Measurements from ENCODE around the gene KRTAP10-1.
"Not testable (repeated sequence)": the region's sequence is repeated elsewhere in the genome, so short reads cannot be mapped to it uniquely, and the experiment has no call there.

KRTAP10-1 gene

GRCh38 chr21:44503006-44503889 is 36.7 kb downstream of the KRTAP10-1 start:
- DNase-seq (ENCODE audit: low read depth, low spot score): not testable (repeated sequence)

DNA sequence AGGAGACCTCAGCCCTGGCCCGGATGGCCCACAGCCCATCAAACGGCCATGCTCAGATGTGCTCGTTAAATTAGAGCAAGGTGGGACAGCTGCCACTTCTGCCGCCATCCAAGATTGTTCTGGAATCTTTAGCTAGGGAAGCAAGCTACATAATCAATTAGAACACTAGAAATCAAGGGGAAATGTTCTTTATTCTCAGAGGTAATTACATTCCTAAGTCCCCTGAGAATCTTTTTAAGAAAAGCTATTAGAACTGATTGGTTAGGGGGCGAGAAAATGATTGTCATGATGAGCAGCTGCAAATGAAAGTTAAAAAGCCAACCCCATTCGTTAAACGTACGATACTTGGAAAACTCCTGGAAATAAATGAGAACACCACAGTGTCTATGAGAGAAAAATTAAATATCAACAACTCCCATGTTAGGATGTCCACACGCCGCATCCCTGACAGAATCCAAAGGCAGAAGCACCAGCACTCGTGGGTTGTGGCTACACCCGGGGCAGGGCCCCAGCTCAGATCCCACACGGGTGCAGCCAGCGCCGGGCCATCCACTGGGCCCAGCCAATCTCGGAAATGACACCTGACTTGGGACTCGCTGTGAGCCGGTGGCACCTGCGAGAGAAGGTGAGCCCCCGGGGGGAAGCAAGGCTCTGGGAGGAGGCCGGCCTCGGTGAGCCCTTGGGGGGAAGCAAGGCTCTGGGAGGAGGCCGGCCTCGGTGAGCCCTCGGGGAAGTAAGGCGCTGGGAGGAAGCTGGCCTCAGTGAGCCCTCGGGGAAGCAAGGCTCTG is 37.6 kb downstream of the KRTAP10-1 start:
- no peak for DNase-seq (ENCODE audit: low read depth, low spot score)

DNA sequence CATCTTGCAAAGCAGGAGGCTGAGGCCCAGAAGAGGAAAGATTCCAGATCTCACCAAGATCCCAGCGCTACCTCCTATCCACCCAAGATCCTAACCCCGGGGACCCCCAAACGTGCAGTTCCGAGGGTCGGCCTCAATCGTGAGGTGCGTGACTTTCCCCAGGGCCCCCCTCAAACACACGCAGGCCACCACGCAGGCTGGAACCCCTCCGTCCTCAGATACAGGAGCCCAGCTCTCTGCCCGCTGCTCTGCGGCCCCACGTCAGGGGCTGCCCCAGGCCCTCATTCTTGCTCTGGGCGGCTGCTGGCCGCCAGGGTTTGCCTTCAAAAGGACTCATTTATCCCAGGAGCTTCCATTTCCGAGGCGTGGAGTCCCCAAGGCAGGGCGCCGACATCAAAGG is 39.9 kb downstream of the KRTAP10-1 start:
- DNase-seq (ENCODE audit: low read depth, low spot score): no peak

DNA sequence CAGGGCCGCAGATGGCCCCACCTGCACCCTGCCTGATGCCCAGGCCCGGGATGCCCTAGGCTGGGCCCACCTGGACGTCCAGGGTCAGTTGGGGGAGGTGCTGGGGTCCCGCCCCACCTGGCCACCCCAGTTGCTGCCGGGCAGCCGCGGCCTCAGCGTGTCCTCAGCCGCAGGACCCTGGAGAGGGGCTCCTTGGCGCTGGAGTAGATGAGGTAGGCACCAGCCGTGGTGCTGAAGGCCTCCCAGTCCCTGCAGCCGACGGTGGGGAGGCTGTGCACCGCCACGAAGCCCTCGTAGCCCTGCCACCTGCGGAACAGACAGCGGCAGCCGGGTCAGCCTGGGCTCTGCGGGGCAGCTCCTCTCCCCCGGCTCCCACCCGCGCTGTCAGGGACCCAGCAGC is 40.4 kb downstream of the KRTAP10-1 start:
- DNase-seq (ENCODE audit: low read depth, low spot score): no peak

DNA sequence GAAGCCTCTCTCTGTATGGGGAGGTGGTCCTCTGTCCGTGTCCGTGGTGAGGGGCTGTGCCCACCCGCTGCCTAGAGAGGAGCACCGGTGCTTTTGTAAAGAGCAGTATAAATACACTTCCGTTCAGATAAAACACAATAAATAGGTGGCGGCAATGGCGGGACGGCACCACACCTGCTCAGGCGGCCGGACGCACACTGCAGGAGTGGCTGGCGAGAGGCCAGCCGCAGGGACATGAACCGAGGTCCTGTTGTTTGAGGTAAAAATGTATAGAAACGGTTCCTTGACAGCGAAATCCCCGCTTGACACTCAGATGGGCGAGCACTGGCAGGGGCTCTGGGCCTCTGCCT is 40.8 kb downstream of the KRTAP10-1 start:
- DNase-seq (ENCODE audit: low read depth, low spot score): no peak

DNA sequence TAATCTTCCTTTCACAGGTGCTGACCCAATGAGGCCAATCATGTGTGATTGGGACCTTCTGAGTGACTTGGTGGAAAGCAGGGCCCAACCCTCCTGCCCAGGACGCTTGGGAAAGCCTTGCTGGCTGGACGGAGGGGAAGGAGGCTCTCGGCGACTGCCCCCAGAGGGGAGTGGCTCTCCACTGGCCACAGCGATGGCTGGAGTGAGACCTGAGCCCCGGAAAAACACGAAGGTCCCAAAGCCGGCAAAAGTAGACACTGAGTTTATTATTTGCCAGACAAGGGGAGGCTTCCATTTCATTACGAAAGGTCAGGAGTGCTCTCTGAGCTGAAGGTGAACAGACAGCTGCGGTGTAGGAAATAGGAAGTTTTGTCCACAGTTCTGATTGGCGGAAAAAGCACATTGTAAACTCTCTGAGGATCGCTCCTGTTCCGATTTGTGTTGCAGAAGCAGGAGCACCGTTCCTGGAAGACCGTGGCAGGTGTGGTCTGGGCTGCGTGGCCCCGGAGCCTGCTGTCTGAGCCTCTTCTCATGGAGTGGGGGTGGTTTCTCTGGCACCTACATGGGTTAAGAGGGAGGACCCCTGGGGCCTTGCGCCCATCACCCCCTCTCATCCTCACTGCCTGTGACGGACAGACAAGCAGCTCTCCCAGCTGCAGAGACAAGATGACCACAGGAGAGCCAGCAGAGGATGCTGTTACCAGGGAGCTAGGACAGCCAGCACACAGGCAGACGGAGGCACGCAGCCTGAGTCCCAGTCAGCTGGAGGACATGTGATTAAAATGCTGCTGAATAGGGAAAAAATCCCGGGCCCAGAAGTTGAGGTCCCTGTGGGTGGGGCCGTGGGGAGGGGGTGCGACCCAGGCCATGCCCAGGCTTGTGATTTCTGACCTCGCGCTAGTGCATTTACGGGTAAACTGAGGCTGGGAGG is 41.5 kb downstream of the KRTAP10-1 start:
- DNase-seq (ENCODE audit: low read depth, low spot score): no peak

- no peak for DNase-seq (ENCODE audit: low read depth, low spot score)
These were observed 42.3 kb downstream of the KRTAP10-1 start for GRCh38 chr21:44497703-44498126.

DNA sequence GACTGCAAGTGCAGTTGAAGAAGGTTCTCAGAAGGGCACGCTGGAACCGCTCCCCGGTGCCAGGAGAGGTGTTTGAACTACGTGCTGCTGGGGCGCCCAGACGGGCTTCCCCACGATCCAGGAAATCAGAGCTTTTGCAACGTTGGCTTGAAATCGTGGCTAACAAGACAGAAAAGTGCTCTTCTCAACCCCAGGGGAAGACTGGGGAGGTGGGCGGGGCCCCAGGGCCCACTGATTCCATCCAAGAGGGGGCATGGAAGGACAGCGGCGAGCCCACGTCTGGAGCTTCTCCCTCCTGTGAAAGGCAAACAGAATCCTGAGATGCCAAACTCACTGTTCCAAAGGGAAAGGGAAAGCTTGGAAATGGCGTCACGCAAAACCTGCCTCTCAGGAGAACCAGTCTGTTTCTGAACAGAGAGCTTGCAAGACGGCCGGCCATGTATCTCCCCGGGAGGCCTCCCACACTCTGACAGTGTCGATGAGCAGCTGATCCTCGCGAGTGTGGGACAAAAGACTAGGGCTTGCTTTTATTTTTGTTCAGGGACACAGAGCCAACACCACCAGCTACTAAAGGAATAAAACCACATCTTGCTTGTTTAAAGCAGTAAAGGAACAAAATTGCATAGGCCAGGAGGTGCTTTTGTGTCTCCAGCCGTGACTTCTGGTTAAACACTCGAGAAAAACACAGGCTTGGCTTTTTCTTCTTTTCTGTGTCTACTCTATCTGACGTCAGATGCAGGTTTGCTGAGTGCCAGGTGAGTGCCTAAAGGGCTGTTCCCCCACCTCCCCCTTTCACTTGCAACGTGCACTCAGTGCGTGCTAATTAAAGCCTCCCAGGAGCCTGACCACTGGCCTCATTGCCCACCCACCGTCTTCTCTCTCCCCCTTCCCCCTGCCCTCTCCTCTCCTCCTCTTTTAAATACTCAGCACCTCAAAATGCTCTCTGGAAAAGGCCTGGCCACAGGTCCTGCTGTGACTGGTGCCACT is 43.1 kb downstream of the KRTAP10-1 start:
- no peak for DNase-seq (ENCODE audit: low read depth, low spot score)

DNA sequence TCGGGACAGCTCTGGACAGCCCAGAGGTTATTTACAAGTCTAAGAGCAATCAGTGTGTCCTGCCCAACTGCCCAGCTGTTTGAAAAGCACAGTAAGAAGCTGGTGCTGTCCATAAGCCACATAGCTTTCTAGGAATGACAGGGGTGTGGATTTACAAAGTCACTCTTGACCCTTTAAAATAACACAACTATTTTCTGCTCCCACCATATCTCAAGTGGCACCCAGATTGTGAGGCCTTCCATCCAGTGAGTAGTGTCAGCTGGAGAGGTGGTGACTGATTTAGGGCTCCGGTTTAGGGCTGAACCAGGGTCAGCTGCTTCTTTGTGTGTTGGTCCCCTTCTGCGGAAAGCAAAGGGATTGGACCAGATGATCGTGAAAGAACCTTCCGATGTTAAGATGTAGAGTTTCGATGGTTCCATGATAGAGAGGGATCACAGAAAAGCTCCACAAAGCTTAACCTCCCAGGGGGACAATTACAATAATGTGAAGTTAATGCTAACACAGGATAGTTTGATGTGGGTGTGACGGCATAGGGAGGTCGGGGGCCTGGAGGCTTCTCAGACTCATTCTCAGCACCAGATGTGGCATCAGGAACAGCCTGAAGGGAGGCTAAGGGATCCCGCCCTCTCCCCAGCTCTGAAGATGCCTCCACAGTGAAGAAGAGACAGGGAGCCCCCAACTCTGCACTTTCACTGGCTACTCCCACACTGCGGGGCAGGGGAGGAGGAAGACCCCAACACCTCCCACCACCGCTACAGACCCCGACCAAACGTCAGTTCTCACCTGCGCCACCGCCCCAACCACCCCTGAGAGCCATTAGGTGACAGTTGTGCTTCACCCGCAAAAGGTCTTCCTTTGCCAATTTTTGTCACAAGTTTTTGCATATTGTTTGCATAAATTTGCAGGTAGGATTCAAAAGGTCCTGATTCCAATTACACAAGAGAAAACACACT is 44.1 kb downstream of the KRTAP10-1 start:
- DNase-seq (ENCODE audit: low read depth, low spot score): no peak

- no peak for DNase-seq (ENCODE audit: low read depth, low spot score)
These were observed 45.0 kb downstream of the KRTAP10-1 start for GRCh38 chr21:44494956-44495355.

GRCh38 chr21:44494418-44494817 is 45.6 kb downstream of the KRTAP10-1 start:
- DNase-seq (ENCODE audit: low read depth, low spot score): no peak

GRCh38 chr21:44492567-44493385 is 47.2 kb downstream of the KRTAP10-1 start:
- DNase-seq (ENCODE audit: low read depth, low spot score): no peak

- no peak for DNase-seq (ENCODE audit: low read depth, low spot score)
These were observed 49.2 kb downstream of the KRTAP10-1 start for GRCh38 chr21:44490816-44491215.

DNA sequence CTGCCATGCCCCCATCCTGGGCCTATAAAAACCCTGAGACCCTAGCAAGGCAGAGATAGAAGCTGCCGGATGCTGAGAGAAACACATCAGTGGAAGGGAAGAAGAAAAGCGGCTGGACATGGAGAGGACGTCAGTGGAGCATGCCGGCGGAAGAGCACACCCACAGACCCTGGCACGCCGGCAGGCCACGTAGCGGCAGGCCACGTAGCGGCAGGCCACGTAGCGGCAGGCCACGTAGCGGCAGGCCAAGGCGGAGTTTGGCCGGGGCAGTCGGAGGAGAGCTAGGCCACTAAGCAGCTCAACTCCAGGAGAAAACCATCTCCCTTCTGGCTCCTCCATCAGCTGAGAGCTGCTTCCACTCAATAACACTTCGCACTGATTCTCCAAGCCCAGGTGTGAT is 49.6 kb downstream of the KRTAP10-1 start:
- no peak for DNase-seq (ENCODE audit: low read depth, low spot score)

- DNase-seq (ENCODE audit: low read depth, low spot score): no peak
These were observed 50.0 kb downstream of the KRTAP10-1 start for GRCh38 chr21:44489962-44490361.
